Activated naive CD8-positive, alpha-beta T cell (primary cell): ENCODE results near the gene MCC.

ENCODE experiments used
- H3K27ac Mint-ChIP-seq: one replicate; pipeline ENCODE4 v1.8.0; 2021; ENCODE audit warnings: mixed read lengths
- H3K27me3 Mint-ChIP-seq: one replicate; pipeline ENCODE4 v1.8.0; 2021; ENCODE audit warnings: mixed read lengths
- H3K36me3 Mint-ChIP-seq: one replicate; pipeline ENCODE4 v1.8.0; 2021; ENCODE audit warnings: mixed read lengths
- H3K4me1 Mint-ChIP-seq: one replicate; pipeline ENCODE4 v1.8.0; 2021; ENCODE audit warnings: low read depth, mixed read lengths
- H3K4me3 Mint-ChIP-seq: one replicate; pipeline ENCODE4 v1.8.0; 2021; ENCODE audit warnings: mild to moderate bottlenecking, mixed read lengths
- H3K9me3 Mint-ChIP-seq: one replicate; pipeline ENCODE4 v1.8.0; 2021; ENCODE audit warnings: low read depth, mixed read lengths

Gene MCC

DNA sequence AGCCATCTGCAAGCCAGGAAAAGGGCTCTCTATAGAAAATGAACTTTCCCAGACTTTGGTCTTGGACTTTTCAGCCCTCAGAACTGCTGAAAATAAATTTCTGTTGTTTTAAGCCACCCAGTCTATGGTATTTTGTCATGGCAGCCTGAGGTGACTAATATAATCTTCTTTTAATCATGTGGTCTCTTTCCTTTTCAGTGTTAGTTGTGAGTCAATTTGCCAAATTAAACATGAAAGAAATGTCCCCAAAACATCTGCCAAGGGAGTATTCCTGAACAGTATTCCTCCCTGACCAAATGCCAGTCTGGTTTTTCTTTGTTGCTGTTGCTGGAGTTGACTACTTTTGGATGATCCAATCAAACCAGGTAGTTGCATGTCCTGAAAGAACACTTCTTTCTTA, 20.5 kb upstream of the MCC start:
- Mint-ChIP-seq H3K4me1 (peaks cover 3% of the 10 kb centered on the region), H3K9me3 (no peaks in the 10 kb centered on the region), H3K36me3 (no peaks in the 10 kb centered on the region), H3K4me3 (no peak overlapping the region), H3K27me3 (peaks cover 26% of the 10 kb centered on the region), H3K27ac (no peak overlapping the region)

GRCh38 chr5:113507601-113508000, 19.3 kb upstream of the MCC start:
- Mint-ChIP-seq H3K4me1 (no peaks in the 10 kb centered on the region), H3K27me3 (peaks cover 29% of the 10 kb centered on the region), H3K27ac (no peak overlapping the region), H3K9me3 (no peaks in the 10 kb centered on the region), H3K36me3 (no peaks in the 10 kb centered on the region), H3K4me3 (no peak overlapping the region)

DNA sequence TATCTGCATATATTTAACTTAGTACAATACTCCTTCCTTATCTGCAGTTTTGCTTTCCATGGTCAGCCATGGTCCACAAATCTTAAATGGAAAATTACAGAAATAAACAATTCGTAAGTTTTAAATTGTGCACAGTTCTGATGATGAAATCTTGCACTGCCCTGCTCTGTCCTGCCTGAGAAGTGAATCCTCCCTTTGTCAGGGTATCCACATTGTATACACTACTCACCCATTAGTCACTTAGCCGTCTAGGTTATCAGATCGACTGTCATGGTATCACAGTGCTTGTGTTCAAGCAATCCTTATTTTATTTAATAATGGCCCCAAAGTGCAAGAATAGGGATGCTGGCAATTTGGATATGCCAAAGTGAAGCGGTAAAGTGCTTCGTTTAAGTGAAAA, 16.9 kb upstream of the MCC start:
- no peak overlapping the region for H3K4me3 Mint-ChIP-seq
- H3K27me3 Mint-ChIP-seq, result peaks cover 41% of the 10 kb centered on the region
- H3K27ac Mint-ChIP-seq, result no peak overlapping the region
- peaks cover 6% of the 10 kb centered on the region for H3K9me3 Mint-ChIP-seq
- H3K36me3 Mint-ChIP-seq, result peaks cover 2% of the 10 kb centered on the region
- H3K4me1 Mint-ChIP-seq, result no peaks in the 10 kb centered on the region

- no peaks in the 10 kb centered on the region for H3K4me1 Mint-ChIP-seq
- peaks cover 2% of the 10 kb centered on the region for H3K36me3 Mint-ChIP-seq
- no peak overlapping the region for H3K27ac Mint-ChIP-seq
- peaks cover 48% of the 10 kb centered on the region for H3K27me3 Mint-ChIP-seq
- peaks cover 7% of the 10 kb centered on the region for H3K9me3 Mint-ChIP-seq
- H3K4me3 Mint-ChIP-seq, result no peak overlapping the region
Observed at GRCh38 chr5:113503146-113503545, 14.9 kb upstream of the MCC start.

DNA sequence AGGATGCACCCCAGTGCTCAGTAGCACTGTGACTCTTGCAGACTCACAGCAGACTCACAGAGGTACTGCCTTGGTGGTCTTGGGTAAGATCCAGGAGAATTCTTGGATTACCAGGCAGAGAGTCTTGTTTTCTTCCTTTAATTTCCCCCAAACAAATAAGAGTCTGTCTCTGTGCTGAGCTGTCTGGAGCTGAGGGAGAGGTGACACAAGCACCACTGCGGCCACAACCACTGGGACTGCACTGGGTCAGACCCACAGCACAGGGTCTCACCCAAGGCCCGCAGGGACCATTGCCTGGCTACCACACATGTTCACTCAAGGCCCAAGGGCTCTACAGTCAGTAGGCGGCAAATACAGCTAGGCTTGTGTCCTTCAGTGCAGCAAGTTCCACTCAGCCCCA, 13.8 kb upstream of the MCC start:
- Mint-ChIP-seq H3K27ac (no peak overlapping the region), H3K27me3 (peaks cover 42% of the 10 kb centered on the region), H3K4me1 (no peaks in the 10 kb centered on the region), H3K9me3 (peaks cover 7% of the 10 kb centered on the region), H3K36me3 (peaks cover 2% of the 10 kb centered on the region), H3K4me3 (no peak overlapping the region)

GRCh38 chr5:113495422-113495841, 7.2 kb upstream of the MCC start:
- no peak overlapping the region for H3K4me3 Mint-ChIP-seq
- H3K4me1 Mint-ChIP-seq, result no peaks in the 10 kb centered on the region
- H3K27me3 Mint-ChIP-seq, result peaks cover 32% of the 10 kb centered on the region

GRCh38 chr5:113493446-113493845, 5.2 kb upstream of the MCC start:
- Mint-ChIP-seq H3K27ac (no peak overlapping the region), H3K4me3 (no peak overlapping the region), H3K9me3 (peaks cover 18% of the 10 kb centered on the region), H3K27me3 (peaks cover 27% of the 10 kb centered on the region), H3K36me3 (peaks cover 16% of the 10 kb centered on the region), H3K4me1 (peaks cover 12% of the 10 kb centered on the region)

More at GRCh38 chr5:113495422-113495841, 7.2 kb upstream of the MCC start:
- H3K27ac Mint-ChIP-seq, result no peak overlapping the region
- H3K9me3 Mint-ChIP-seq, result peaks cover 12% of the 10 kb centered on the region
- H3K36me3 Mint-ChIP-seq, result peaks cover 11% of the 10 kb centered on the region

- H3K27ac Mint-ChIP-seq, result no peak overlapping the region
- H3K4me1 Mint-ChIP-seq, result peaks cover 15% of the 10 kb centered on the region
- peaks cover 16% of the 10 kb centered on the region for H3K36me3 Mint-ChIP-seq
- no peak overlapping the region for H3K4me3 Mint-ChIP-seq
- peaks cover 18% of the 10 kb centered on the region for H3K9me3 Mint-ChIP-seq
- H3K27me3 Mint-ChIP-seq, result peaks cover 30% of the 10 kb centered on the region
Observed at GRCh38 chr5:113491022-113491421, 2.8 kb upstream of the MCC start.

GRCh38 chr5:113490317-113490716, 2.1 kb upstream of the MCC start:
- Mint-ChIP-seq H3K36me3 (peaks cover 16% of the 10 kb centered on the region), H3K4me1 (peaks cover 15% of the 10 kb centered on the region), H3K4me3 (no peak overlapping the region), H3K27ac (no peak overlapping the region), H3K9me3 (peaks cover 18% of the 10 kb centered on the region), H3K27me3 (peaks cover 35% of the 10 kb centered on the region)

- Mint-ChIP-seq H3K4me1 (peaks cover 15% of the 10 kb centered on the region), H3K27ac (no peak overlapping the region), H3K27me3 (peaks cover 41% of the 10 kb centered on the region), H3K4me3 (peak overlapping the region; percentile 36), H3K36me3 (peaks cover 16% of the 10 kb centered on the region), H3K9me3 (peaks cover 18% of the 10 kb centered on the region)
Observed at GRCh38 chr5:113489299-113489698, 1.0 kb upstream of the MCC start.

DNA sequence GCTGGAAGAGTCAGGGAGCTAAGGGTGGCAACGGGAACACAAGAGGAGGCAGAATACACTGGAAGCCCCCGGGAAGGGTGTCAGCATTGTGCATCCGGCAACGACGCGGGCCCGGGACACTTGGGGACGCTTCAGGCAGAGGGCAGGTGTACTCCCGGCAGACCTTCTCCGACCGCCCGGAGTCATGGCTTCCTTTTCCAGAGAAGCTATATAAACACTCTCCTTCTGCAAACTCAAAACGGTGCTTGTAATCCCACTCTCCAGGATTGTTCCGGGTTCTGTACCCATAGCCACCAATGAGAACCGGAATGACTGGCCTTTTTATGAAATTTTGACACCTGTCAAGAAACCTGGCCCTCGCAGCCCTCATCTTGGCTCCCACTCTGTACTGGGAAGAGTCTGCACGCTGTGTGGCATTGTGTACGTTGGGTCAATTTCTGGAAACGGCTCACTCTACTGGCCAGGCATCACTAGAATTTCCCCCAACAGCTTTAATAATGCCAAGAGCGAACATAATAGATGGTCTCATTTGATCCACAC, 462 bp upstream of the MCC start:
- peaks cover 18% of the 10 kb centered on the region for H3K9me3 Mint-ChIP-seq
- H3K27ac Mint-ChIP-seq, result no peak overlapping the region
- peaks cover 45% of the 10 kb centered on the region for H3K27me3 Mint-ChIP-seq
- H3K4me1 Mint-ChIP-seq, result peaks cover 15% of the 10 kb centered on the region
- peak overlapping the region; percentile 78 for H3K4me3 Mint-ChIP-seq
- H3K36me3 Mint-ChIP-seq, result peaks cover 16% of the 10 kb centered on the region

GRCh38 chr5:113487416-113487780, 855 bp downstream of the MCC start:
- Mint-ChIP-seq H3K36me3 (peaks cover 16% of the 10 kb centered on the region), H3K27ac (no peak overlapping the region), H3K9me3 (peaks cover 18% of the 10 kb centered on the region), H3K4me1 (peaks cover 15% of the 10 kb centered on the region), H3K4me3 (peak overlapping the region; percentile 85), H3K27me3 (peaks cover 51% of the 10 kb centered on the region)

DNA sequence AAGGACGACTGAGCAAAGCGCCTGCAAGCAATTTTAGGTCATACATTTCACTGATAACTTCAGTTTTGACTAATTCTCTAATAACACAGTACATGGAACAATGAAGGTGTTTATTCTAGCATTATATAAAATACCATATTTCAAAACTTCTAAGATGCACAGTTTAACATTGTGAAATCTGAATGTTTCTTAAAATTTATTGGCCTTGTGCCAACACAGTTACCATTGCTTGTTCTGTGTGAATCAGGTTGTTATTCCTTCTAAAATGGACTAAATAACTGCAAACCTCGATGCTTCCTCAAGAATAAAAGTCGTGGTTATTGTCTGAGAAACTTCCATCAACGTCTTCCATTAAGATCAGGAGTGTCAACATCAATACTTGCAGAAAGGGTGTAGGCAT, 8.0 kb downstream of the MCC start:
- no peak overlapping the region for H3K27ac Mint-ChIP-seq
- H3K4me1 Mint-ChIP-seq, result no peaks in the 10 kb centered on the region
- H3K27me3 Mint-ChIP-seq, result peaks cover 18% of the 10 kb centered on the region
- H3K4me3 Mint-ChIP-seq, result no peak overlapping the region
- no peaks in the 10 kb centered on the region for H3K36me3 Mint-ChIP-seq
- no peaks in the 10 kb centered on the region for H3K9me3 Mint-ChIP-seq

- H3K27ac Mint-ChIP-seq, result no peak overlapping the region
- no peaks in the 10 kb centered on the region for H3K36me3 Mint-ChIP-seq
- H3K9me3 Mint-ChIP-seq, result no peaks in the 10 kb centered on the region
- peaks cover 13% of the 10 kb centered on the region for H3K27me3 Mint-ChIP-seq
- H3K4me1 Mint-ChIP-seq, result no peaks in the 10 kb centered on the region
- no peak overlapping the region for H3K4me3 Mint-ChIP-seq
Observed at GRCh38 chr5:113478691-113479090, 9.6 kb downstream of the MCC start.

GRCh38 chr5:113474100-113474728, 14.0 kb downstream of the MCC start:
- H3K4me3 Mint-ChIP-seq, result no peak overlapping the region
- H3K27me3 Mint-ChIP-seq, result peaks cover 14% of the 10 kb centered on the region
- H3K4me1 Mint-ChIP-seq, result no peaks in the 10 kb centered on the region

GRCh38 chr5:113463032-113463431, 25.2 kb downstream of the MCC start:
- H3K27me3 Mint-ChIP-seq, result no peaks in the 10 kb centered on the region
- no peaks in the 10 kb centered on the region for H3K9me3 Mint-ChIP-seq
- H3K27ac Mint-ChIP-seq, result no peak overlapping the region
- no peaks in the 10 kb centered on the region for H3K4me1 Mint-ChIP-seq
- H3K4me3 Mint-ChIP-seq, result no peak overlapping the region
- no peaks in the 10 kb centered on the region for H3K36me3 Mint-ChIP-seq

More at GRCh38 chr5:113474100-113474728, 14.0 kb downstream of the MCC start:
- H3K36me3 Mint-ChIP-seq, result peaks cover 3% of the 10 kb centered on the region
- H3K9me3 Mint-ChIP-seq, result no peaks in the 10 kb centered on the region
- no peak overlapping the region for H3K27ac Mint-ChIP-seq
